ENCODE results near the gene UGT2A3.

The UGT2A3 gene

DNA sequence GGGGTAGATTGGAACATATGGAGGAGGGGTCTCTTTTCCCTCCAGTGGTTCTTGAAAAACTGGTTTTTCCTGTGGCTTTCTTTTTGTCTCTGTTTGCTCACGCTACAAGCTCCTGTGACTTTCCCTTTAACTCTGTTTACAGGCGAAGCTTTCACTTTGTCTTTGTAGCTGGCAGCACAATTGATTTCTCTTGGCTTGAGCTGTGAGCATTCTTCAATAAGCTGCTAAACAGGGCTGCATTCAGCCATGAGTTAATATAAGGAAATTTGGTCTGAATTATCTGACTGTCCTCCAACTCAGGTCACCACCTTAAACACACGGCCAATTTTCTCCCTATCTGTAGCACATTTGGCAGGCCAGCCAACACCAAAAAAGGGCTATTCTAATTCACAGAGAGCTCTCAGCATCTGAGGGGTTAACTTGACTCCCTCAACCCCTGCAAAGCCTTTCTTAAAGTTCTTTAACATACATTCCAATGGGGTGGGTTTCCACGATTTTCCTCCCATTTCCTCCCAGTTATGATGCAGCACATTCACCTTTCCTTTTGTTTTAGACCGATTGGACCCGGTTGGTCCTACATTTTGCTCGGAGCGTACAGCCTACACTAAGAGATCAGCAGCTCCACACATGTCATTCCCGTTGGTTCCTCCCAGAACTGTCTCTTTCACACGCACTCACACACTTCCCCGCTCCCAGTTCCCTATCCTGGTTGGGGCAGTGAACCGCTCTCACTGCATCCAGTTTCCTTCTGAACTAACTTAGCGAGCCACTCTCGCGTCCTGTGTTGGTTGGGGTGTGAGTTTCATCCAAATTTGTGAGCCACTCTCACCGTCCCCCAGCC lies 45.4 kb downstream of the UGT2A3 start:
- H3K4me3 ChIP-seq (ENCODE audit: control insufficient read depth, low read depth, low read length): no peak overlapping the region
- no peak for DNase-seq (ENCODE audit: low read depth)
- TF ChIP-seq, protein P1, sequence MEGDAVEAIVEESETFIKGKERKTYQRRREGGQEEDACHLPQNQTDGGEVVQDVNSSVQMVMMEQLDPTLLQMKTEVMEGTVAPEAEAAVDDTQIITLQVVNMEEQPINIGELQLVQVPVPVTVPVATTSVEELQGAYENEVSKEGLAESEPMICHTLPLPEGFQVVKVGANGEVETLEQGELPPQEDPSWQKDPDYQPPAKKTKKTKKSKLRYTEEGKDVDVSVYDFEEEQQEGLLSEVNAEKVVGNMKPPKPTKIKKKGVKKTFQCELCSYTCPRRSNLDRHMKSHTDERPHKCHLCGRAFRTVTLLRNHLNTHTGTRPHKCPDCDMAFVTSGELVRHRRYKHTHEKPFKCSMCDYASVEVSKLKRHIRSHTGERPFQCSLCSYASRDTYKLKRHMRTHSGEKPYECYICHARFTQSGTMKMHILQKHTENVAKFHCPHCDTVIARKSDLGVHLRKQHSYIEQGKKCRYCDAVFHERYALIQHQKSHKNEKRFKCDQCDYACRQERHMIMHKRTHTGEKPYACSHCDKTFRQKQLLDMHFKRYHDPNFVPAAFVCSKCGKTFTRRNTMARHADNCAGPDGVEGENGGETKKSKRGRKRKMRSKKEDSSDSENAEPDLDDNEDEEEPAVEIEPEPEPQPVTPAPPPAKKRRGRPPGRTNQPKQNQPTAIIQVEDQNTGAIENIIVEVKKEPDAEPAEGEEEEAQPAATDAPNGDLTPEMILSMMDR (conservative IDR thresholded peaks at IDR 0.05; ENCODE audit: control insufficient read depth, insufficient read depth, low read depth, low read length): no peak

- TF ChIP-seq, protein P1 (conservative IDR thresholded peaks at IDR 0.05; ENCODE audit: control insufficient read depth, insufficient read depth, low read depth, low read length): no peak
- H3K4me3 ChIP-seq (ENCODE audit: control insufficient read depth, low read depth, low read length): no peak overlapping the region
- DNase-seq (ENCODE audit: low read depth): no peak
Measured at GRCh38 chr4:68905598-68905938, 46.0 kb downstream of the UGT2A3 start.

- TF ChIP-seq, protein P1 (conservative IDR thresholded peaks at IDR 0.05; ENCODE audit: control insufficient read depth, insufficient read depth, low read depth, low read length): no peak
- no peak for DNase-seq (ENCODE audit: low read depth)
- H3K4me3 ChIP-seq (ENCODE audit: control insufficient read depth, low read depth, low read length): no peak overlapping the region
Measured at GRCh38 chr4:68904786-68905185, 46.8 kb downstream of the UGT2A3 start.

DNA sequence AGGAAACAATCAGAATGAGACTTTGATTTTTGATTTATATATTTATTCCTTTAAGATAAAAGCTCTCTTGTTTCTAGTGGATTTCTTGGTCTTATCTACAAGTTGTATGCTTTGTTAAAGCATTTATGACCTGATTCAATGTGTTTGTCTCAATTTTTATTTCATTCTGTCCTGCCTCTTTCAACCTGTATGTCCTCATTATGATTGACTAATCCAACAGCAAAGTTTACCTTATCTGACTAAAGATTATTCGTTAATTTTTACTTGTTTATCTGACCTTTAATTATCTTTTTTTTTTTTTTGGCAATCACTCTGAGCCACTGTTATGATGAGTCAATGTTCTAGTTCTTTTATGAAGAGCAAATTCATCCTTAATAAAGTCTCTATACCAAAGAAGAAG lies 54.9 kb downstream of the UGT2A3 start:
- TF ChIP-seq, protein P1 (conservative IDR thresholded peaks at IDR 0.05; ENCODE audit: control insufficient read depth, insufficient read depth, low read depth, low read length): no peak
- DNase-seq (ENCODE audit: low read depth): no peak
- no peak overlapping the region for H3K4me3 ChIP-seq (ENCODE audit: control insufficient read depth, low read depth, low read length)

DNA sequence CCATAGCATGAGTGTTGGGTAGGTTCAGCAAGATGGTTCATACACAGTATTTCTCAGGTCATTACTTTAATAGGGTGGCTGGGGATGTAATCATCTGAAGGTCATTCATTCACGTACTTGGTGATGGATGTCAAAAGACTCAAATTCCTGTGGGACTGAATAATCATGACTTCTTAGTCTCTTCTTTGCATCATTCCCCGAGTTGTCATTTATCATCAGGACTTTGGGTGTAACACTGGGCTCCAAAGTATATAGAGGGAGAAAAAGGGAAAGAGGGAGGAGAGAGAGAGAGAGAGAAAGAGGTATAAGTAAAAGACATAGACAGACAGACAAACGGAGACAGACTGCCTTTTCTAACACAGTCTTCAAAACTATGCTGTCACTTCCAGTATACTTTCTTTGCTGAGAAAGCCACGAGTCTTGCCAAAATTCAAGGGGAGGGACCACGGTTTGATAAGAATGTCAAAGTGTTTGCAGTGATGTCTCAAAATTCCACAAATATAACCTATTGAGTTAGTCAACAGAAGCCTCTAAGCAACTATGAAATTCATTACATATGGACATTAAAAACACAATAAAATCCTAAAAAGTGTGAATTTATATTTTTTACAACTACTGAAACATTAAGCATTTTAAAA lies 55.9 kb downstream of the UGT2A3 start:
- TF ChIP-seq, protein P1 (conservative IDR thresholded peaks at IDR 0.05; ENCODE audit: control insufficient read depth, insufficient read depth, low read depth, low read length): no peak
- H3K4me3 ChIP-seq (ENCODE audit: control insufficient read depth, low read depth, low read length): no peak overlapping the region
- no peak for DNase-seq (ENCODE audit: low read depth)

GRCh38 chr4:68892861-68893260 lies 58.7 kb downstream of the UGT2A3 start:
- TF ChIP-seq, protein P1 (conservative IDR thresholded peaks at IDR 0.05; ENCODE audit: control insufficient read depth, insufficient read depth, low read depth, low read length): no peak
- H3K4me3 ChIP-seq (ENCODE audit: control insufficient read depth, low read depth, low read length): no peak overlapping the region
- DNase-seq (ENCODE audit: low read depth): no peak

All from fibroblast of mammary gland (primary cell).